ENCODE data around the gene IFT122.

IFT122 gene

DNA sequence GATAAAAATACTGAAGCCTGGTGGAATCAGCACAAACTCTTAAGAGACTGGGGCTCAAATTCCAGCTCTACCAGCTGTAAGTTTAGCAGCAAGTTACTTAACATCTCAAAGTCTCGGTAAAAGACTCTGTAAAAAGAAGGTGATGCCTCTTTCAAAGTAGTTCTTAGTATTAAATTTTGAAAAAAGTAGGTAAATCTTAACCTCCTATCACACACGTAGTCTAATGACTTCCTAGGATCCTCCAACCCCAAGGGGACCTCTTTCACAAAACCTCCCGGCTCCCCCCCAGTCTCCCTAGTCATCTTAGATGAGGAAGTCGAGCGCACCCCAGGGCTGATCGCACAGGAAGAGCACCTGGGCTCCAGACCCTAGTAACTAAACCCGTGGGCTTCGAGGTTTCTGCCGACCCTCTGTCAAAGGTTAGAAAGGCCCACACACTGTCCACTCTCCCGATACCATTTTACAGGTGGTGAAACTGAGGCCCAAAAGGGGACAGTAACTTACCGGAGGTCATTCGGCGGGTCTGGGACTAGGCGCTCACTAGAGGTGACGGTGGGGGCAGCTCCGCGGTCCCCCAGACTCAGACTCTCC lies 703 bp upstream of the IFT122 start:
- peak overlapping the region; percentile 97 for H3K4me3 ChIP-seq (replicated peaks; ENCODE audit: low read depth, low read length)
- TF ChIP-seq, protein P1, sequence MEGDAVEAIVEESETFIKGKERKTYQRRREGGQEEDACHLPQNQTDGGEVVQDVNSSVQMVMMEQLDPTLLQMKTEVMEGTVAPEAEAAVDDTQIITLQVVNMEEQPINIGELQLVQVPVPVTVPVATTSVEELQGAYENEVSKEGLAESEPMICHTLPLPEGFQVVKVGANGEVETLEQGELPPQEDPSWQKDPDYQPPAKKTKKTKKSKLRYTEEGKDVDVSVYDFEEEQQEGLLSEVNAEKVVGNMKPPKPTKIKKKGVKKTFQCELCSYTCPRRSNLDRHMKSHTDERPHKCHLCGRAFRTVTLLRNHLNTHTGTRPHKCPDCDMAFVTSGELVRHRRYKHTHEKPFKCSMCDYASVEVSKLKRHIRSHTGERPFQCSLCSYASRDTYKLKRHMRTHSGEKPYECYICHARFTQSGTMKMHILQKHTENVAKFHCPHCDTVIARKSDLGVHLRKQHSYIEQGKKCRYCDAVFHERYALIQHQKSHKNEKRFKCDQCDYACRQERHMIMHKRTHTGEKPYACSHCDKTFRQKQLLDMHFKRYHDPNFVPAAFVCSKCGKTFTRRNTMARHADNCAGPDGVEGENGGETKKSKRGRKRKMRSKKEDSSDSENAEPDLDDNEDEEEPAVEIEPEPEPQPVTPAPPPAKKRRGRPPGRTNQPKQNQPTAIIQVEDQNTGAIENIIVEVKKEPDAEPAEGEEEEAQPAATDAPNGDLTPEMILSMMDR (IDR thresholded peaks at IDR 0.05; ENCODE audit: low read length, missing control alignments), result no peak
- DNase-seq (ENCODE audit: low read depth), result no peak

DNA sequence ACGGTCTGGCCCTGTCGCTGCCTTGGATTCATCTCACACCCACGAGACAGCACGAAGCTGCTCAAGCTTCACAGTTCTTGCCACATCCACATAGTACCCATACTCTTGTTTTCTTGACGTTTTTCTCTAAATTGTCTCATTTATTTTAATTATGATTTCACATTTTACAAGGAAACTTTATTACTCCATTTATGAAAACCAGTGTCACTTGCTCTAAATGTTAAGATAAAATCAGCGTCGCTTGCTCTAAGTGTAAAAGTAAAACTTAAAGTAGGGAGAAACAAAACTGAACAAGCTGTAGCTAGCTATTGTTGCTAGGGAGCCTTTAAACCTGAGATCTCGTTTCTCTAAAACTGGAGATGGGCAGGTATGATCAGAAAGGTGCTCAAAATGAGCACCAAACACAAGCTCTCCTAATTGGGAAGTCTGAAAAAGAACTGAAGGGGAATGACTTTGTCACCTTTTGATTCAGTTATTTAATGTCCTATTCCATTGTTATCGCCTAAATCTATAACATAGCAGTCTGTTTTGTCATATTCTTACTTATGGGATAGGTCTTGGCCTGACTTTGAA lies 680 bp downstream of the IFT122 start:
- TF ChIP-seq, protein P1 (IDR thresholded peaks at IDR 0.05; ENCODE audit: low read length, missing control alignments), result no peak
- peak; percentile 71 for DNase-seq (ENCODE audit: low read depth)
- H3K4me3 ChIP-seq (replicated peaks; ENCODE audit: low read depth, low read length), result peak overlapping the region; percentile 97

DNA sequence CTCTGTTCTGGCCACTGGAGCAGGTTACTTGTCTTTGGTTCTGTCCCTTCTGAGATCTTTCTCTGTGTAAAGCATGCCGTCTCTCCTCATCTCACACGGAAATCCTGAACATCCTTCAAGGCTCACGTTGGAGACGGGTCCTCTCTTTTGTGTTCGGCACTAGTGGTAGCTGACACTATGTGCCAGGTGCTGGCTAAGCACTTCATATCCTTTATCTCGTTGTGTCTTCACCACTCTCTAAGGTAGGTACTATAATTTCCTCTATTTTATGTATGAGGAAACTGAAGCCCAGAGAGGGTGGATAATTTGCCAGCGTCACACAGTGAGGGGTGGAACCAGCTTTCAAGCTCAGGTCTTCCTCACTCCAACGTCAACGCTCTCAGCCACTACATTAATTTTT lies 1.2 kb downstream of the IFT122 start:
- TF ChIP-seq, protein P1 (IDR thresholded peaks at IDR 0.05; ENCODE audit: low read length, missing control alignments), result no peak
- DNase-seq (ENCODE audit: low read depth), result no peak
- peak overlapping the region; percentile 97 for H3K4me3 ChIP-seq (replicated peaks; ENCODE audit: low read depth, low read length)

DNA sequence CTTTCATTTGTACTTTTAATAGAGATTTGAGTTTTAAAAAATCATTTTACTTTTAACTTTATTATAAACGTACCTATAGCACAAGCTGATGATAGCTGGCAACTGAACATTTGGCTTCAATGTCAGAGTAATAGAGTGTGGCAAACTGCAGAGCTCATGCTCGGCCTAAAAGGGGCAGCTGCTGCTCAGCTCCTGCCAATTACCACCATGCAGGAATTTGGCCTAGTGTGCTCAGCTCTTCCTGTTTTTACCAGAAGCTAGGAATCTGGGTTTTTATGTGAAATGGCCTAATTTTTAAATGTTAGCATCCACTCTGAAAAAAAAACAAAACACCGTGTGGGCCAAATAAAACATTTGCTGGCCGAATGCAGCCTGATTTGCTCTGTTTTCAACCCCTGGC lies 1.8 kb downstream of the IFT122 start:
- TF ChIP-seq, protein P1 (IDR thresholded peaks at IDR 0.05; ENCODE audit: low read length, missing control alignments), result peak; percentile 26
- no peak overlapping the region for H3K4me3 ChIP-seq (replicated peaks; ENCODE audit: low read depth, low read length)

DNA sequence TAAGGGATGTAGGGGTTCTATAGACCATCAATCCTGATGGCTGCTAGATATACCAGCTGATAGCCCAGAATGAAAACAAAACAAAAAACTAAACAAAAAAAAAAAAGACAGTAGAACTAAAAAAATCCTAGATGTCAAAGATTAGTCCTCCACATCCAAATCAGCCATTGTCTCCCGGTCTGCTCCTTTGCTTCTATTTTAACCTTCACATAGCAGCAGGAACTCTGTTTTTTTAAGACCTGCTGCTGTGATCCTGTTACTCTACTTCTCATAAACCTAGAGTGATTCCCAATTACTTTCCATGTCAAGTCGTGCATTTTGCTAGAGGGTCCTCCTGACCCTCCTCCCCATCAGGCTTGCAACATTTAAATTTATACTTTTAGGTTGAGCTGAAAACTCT lies 2.5 kb downstream of the IFT122 start:
- TF ChIP-seq, protein P1 (IDR thresholded peaks at IDR 0.05; ENCODE audit: low read length, missing control alignments), result no peak
- no peak for DNase-seq (ENCODE audit: low read depth)
- no peak overlapping the region for H3K4me3 ChIP-seq (replicated peaks; ENCODE audit: low read depth, low read length)

More for the DNA sequence above, 1.8 kb downstream of the IFT122 start:
- DNase-seq (ENCODE audit: low read depth), result peak; percentile 85

DNA sequence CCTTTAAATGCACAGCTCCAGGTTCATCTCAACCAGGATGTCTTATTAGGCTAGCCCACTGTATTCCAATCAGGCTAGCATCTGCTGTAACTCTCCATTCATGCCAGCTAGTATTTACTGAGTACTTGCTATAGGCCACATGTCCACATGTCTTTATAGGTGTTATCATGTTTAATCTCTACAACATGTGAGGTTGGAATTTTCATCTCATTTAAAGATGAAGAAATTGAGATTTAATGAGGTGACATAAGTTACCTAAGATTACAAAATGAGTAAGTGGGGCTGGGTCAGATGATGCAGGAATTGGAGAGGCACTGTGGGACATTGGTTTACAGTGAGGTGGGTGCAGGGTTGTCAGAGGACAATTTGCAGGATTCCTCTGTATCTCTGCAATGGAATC lies 2.9 kb downstream of the IFT122 start:
- no peak overlapping the region for H3K4me3 ChIP-seq (replicated peaks; ENCODE audit: low read depth, low read length)
- TF ChIP-seq, protein P1 (IDR thresholded peaks at IDR 0.05; ENCODE audit: low read length, missing control alignments), result no peak
- DNase-seq (ENCODE audit: low read depth), result no peak

DNA sequence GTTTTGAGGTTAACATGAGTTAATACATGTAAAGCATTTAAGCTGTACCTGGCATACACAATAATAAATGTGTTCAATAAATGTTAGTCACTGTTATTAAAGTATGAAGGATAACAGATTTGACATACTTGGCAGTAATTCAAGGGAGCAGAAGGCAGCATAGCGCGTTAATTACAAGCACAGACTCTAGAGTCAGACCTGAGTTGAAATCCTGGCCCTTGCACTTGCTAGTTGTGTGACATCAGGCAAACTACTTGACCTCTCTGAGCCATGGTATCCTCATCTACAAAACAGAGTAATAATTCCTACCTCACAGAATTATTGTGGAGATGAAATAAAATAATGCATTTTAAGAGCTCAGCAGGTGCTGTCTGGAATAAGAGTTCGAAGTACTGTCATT lies 5.4 kb downstream of the IFT122 start:
- no peak overlapping the region for H3K4me3 ChIP-seq (replicated peaks; ENCODE audit: low read depth, low read length)
- TF ChIP-seq, protein P1 (IDR thresholded peaks at IDR 0.05; ENCODE audit: low read length, missing control alignments), result no peak
- no peak for DNase-seq (ENCODE audit: low read depth)

All from fibroblast of pulmonary artery (primary cell).